Inferior parietal cortex (tissue), 1 donor: Measurements from ENCODE around the gene NASP.
"Not testable (repeated sequence)": the region's sequence is repeated elsewhere in the genome, so short reads cannot be mapped to it uniquely, and the experiment has no call there.

Source experiments
- DNase-seq: peaks from one replicate; pipeline ENCODE4 v3.0.0-alpha.2; 2016; ENCODE audit errors: extremely low spot score

The NASP gene

GRCh38 chr1:45570631-45571030 lies 13.2 kb upstream of the NASP start:
- no peak for DNase-seq

GRCh38 chr1:45573231-45573804 lies 10.5 kb upstream of the NASP start:
- DNase-seq = no peak

DNA sequence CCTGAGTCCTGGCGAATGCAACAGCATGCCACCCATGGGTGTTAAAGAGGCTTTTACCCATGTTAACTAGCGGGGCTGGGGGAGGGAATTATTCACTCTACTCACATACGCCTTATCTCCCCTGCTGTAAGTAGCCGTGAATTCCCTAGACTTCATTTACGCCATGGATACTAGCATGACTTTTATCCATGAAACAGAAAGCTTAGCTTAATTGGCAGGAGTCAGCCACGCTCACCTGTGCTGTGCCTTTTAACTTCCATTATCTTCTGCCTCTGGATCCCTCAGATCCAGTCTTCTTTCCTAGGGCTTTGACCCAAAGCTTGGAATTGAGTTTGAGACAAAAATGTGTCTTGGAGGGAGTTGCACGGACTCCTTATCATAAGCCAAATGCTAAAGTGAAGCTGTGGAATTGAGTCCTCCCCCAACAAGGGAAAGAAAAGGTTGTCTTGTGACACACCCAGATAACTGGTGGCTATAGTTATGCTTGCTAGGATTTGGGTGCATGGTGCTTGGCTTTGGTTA lies 9.7 kb upstream of the NASP start:
- DNase-seq = no peak

- peak; percentile 98 for DNase-seq
These were observed 576 bp upstream of the NASP start for GRCh38 chr1:45583264-45583665.

GRCh38 chr1:45584351-45585109 lies 689 bp downstream of the NASP start:
- peak; percentile 79 for DNase-seq

DNA sequence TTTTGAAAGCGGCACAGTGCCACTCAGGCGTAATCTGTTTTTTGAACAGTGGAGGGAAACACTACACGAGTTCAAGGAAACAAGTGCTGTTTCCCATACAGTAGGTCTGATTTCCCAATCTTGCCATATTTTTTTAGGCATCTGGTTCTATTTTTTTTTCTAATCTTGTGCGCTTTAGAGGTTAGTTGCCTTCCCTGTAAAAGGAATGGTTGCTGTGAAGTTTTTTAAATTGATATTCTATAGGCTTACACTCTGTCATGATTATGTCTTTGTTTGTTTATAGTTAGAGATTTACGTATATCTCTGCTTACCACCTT lies 1.2 kb downstream of the NASP start:
- DNase-seq = no peak

DNA sequence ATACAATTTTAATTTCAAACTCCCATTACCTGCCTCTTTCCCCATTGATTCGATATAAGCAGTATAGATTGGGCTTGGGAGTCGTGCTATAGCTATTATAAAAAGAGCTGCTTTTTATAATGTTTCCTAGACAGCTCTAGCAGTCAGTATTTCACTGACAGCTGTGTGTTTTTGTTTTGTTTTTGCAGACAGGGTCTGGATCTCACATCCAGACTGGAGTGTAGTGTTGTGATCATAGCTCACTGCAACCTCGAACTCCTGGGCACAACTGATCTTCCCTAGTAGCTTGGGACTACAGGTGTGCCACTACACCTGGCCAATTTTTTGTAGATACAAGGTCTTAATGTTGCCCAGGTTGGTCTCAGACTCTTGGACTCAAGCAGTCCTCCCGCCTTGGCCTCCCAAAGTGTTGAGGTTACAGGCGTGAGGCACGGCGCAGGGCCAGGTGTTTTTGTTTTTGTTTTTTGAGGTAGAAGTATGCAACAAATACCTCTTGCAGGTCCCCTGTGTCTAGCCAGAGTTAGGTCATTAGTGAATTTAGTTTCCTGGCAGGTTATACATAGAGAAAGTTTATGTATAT lies 1.7 kb downstream of the NASP start:
- no peak for DNase-seq

DNA sequence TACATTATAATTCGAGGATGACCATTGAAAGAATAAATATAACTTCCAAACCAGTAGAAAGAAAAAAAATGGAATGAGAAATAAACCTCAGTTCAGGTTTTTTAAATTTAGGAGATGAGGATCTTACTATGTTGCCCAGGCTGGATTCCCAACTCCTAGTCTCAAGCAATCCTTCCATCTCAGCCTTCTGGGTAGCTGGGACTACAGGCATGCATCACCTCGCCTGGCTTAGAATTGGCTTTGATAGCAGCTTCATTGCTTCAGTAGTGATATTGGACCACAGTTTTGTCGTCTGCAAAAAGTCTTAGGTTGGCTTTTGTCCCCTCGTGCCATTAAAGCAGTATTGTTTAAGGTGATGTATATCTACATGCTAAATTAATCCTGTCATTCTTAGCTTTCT lies 2.9 kb downstream of the NASP start:
- no peak for DNase-seq

DNA sequence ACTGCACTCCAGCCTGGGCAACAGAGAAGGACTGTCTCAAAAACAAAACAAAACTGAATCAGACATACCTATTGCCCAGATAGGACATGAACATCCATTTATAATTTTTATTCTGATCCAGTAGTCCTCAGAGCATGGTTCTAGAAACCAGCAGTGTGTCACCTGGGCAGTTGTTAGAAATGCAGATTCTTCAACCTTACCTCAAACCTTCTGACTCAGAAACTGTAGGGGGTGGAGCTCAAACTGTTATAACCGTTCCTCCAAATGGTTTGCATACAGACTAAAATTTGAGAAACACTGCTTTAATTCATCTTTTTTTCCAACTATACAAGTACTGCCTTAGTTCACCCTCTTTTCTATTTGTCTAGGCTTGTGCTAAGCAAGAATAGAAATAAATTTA lies 6.0 kb downstream of the NASP start:
- no peak for DNase-seq

GRCh38 chr1:45594412-45594811 lies 10.6 kb downstream of the NASP start:
- no peak for DNase-seq

- DNase-seq = not testable (repeated sequence)
These were observed 12.9 kb downstream of the NASP start for GRCh38 chr1:45596765-45597164.

DNA sequence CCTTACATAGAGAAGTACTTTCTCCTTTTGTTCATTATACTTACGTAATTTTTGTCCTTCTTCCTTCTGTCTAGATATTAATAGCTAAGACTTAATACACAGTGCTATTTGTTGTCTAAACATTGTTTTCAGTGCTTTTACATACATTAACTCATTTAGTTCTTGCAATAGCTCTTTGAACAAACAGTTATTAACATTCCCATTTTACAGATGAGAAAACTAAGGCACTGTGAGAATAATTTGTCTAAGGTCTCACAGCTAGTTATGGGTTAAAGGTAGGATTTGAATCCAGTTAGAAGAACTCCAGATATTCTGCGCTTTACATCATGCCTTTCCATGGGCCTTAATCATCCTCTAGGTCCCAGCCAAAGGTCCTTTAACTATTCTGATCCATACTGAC lies 20.4 kb downstream of the NASP start:
- DNase-seq = no peak

GRCh38 chr1:45607404-45608074 lies 23.7 kb downstream of the NASP start:
- no peak for DNase-seq

- DNase-seq = no peak
These were observed 24.6 kb downstream of the NASP start for GRCh38 chr1:45608175-45609156.

DNA sequence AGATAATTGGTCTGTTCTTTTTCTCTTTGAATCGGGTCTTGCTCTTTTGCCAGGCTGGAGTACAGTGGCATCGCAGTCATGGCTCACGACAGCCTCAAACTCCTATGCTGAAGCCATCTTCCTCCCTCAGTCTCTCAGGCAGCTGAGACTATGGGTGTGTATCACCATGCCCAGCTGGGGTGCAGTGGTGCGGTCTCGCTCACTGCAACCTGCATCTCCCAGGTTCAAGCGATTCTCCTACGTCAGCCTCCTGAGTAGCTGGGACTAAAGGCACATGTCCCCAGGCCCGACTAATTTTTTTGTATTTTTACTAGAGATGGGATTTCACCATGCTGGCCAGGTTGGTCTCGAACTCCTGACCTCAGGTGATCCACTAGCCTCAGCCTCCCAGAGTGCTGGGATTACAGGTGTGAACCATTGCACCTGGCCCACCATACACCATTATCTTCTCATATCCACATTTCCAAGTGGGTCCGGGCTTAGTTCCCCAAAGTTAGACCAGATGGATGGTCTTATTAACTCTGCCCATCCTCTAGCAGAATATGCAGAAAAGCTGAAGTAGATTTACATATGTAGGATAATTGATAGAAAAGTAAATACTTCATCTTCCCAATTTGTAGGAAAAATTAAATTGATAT lies 26.9 kb downstream of the NASP start:
- DNase-seq = no peak

DNA sequence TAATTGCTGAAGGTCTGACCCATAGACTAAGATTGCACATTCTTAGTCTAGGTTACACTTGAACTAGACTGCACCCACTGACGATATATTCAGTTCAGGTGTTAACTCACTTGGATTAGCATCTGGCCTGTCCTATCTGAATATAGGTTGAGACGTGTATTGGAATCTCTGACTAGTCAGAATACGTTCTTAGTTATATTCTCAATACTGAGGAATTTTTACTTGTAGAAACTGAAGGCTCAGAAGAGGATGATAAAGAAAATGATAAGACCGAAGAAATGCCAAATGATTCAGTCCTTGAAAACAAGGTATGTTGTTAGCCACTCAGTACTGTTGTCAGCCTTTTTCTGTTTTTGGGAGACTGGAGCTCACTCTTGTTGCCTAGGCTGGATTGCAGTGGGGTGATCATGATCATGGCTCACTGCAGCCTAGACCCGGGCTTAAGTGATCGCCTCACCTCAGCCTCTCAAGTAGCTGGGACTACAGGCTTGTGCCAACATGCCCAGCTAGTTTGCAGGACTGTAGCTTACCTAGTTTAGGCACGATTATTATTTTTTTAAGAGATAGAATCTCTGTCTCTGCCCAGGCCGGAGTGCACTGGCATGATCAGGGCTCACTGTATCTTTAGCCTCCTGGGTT lies 29.2 kb downstream of the NASP start:
- no peak for DNase-seq

DNA sequence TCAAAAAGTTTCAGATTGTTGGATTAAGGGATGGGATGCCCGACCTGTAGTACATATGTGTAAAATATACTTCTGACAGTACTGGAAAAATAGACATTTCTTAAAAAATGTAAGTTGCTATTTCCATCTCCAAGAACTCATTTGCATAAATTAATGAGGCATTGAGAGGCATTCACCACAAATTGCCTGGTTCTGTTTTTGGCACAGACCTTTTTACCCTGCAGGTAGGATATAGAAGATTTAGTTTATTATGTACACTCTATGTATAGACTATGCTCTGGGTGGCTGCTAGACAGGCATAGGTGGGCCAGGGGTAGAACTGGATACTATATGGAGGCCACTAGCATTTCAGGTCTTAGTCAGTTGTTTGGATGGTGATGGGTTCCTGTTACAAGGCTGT lies 32.0 kb downstream of the NASP start:
- no peak for DNase-seq

DNA sequence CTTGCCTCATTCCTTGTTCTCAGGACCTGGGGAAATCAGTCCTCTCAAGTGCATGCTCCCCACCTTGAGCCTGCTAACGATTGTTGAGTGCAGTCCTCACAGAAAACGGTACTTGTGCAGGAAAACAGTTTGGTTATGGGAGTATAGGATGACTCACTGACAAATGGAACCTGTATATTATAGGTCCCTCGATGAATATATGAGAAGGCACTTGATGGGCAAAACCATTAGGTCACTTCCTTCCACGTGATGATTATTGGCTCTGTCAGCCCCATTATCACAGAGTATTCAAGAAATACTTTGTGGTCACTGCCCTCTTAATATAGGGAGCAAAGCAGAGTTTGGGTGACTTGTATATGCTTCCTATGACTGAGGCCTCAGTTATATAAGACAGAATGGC lies 33.8 kb downstream of the NASP start:
- no peak for DNase-seq

- no peak for DNase-seq
These were observed 35.5 kb downstream of the NASP start for GRCh38 chr1:45619149-45619921.
